ENCODE results near the gene UNC13B. TPM values are rescaled to one million over a fixed set of nuclear protein-coding genes. Genes with fewer than 3 reads are reported as not detected.

The UNC13B gene
- total RNA-seq, 1 experiment from 2014 or later = 19.7 TPM

GRCh38 chr9:35193762-35194161 is 32.0 kb downstream of the UNC13B start:
- Mint-ChIP-seq H3K27ac (ENCODE audit: unreplicated experiment) (no peak overlapping the region), H3K36me3 (ENCODE audit: insufficient read depth, unreplicated experiment) (no peaks in the 10 kb centered on the region)

DNA sequence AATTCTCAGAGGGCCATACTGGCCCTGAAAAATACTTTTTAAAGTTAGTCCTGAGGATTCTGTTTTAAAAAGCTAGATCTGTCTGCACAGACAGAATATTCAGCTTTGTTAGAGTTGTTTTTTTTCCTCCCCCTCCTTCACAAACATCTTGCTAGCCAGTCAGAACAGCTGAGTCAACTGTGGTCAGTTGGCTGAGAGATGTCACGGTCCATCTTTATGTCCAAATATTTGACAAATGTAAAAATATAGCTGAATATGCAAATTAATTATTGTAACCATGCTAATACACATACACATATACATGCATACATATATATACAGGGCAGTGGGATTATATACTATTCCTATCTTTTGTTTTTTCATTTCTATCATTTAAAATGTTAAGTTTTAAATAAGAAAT is 33.9 kb downstream of the UNC13B start:
- Mint-ChIP-seq H3K27me3 (ENCODE audit: insufficient read depth, unreplicated experiment) (no peaks in the 10 kb centered on the region), H3K27ac (ENCODE audit: unreplicated experiment) (no peak overlapping the region), H3K36me3 (ENCODE audit: insufficient read depth, unreplicated experiment) (no peaks in the 10 kb centered on the region), H3K4me1 (ENCODE audit: low read depth, unreplicated experiment) (no peaks in the 10 kb centered on the region), H3K4me3 (ENCODE audit: unreplicated experiment) (no peak overlapping the region), H3K9me3 (ENCODE audit: unreplicated experiment) (peaks cover 38% of the 10 kb centered on the region)
- H3K36me3 ChIP-seq (ENCODE audit: control insufficient read depth, insufficient read depth, low read length) = no peaks in the 10 kb centered on the region
- intact Hi-C loops (cut with micrococcal nuclease; ENCODE audit: unreplicated experiment) = no loop called here
- no peaks in the 10 kb centered on the region for H3K27me3 ChIP-seq (replicated peaks; ENCODE audit: control insufficient read depth, insufficient read depth, low read length)
- CTCF ChIA-PET = no interaction called here
- TF ChIP-seq, protein P1, sequence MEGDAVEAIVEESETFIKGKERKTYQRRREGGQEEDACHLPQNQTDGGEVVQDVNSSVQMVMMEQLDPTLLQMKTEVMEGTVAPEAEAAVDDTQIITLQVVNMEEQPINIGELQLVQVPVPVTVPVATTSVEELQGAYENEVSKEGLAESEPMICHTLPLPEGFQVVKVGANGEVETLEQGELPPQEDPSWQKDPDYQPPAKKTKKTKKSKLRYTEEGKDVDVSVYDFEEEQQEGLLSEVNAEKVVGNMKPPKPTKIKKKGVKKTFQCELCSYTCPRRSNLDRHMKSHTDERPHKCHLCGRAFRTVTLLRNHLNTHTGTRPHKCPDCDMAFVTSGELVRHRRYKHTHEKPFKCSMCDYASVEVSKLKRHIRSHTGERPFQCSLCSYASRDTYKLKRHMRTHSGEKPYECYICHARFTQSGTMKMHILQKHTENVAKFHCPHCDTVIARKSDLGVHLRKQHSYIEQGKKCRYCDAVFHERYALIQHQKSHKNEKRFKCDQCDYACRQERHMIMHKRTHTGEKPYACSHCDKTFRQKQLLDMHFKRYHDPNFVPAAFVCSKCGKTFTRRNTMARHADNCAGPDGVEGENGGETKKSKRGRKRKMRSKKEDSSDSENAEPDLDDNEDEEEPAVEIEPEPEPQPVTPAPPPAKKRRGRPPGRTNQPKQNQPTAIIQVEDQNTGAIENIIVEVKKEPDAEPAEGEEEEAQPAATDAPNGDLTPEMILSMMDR (IDR thresholded peaks at IDR 0.05; ENCODE audit: insufficient read depth in 1 of 2, low read depth in 1 of 2, low read length in 1 of 2, severe bottlenecking in 1 of 2, unreplicated experiment in 1 of 2) = no peak
- H3K9me3 ChIP-seq = peaks cover 33% of the 10 kb centered on the region
- H3K4me3 ChIP-seq (ENCODE audit: low read depth, low read length) = no peak overlapping the region
- no peak for DNase-seq
- BruUV-seq (replicated peaks) = no TSS peak
- H3K4me1 ChIP-seq = no peaks in the 10 kb centered on the region
- POLR2A ChIA-PET = no interaction called here

More at GRCh38 chr9:35193762-35194161, 32.0 kb downstream of the UNC13B start:
- peaks cover 33% of the 10 kb centered on the region for H3K9me3 ChIP-seq
- POLR2A ChIA-PET = no interaction called here
- H3K36me3 ChIP-seq (ENCODE audit: control insufficient read depth, insufficient read depth, low read length) = no peaks in the 10 kb centered on the region
- intact Hi-C loops (cut with micrococcal nuclease; ENCODE audit: unreplicated experiment) = no loop called here
- Mint-ChIP-seq H3K27me3 (ENCODE audit: insufficient read depth, unreplicated experiment) (no peaks in the 10 kb centered on the region), H3K4me3 (ENCODE audit: unreplicated experiment) (no peak overlapping the region), H3K9me3 (ENCODE audit: unreplicated experiment) (peaks cover 38% of the 10 kb centered on the region), H3K4me1 (ENCODE audit: low read depth, unreplicated experiment) (no peaks in the 10 kb centered on the region)
- H3K4me1 ChIP-seq = no peaks in the 10 kb centered on the region
- H3K4me3 ChIP-seq (ENCODE audit: low read depth, low read length) = no peak overlapping the region
- CTCF ChIA-PET = no interaction called here
- no peak for DNase-seq
- TF ChIP-seq, protein P1 (IDR thresholded peaks at IDR 0.05; ENCODE audit: insufficient read depth in 1 of 2, low read depth in 1 of 2, low read length in 1 of 2, severe bottlenecking in 1 of 2, unreplicated experiment in 1 of 2) = no peak
- BruUV-seq (replicated peaks) = no TSS peak
- no peaks in the 10 kb centered on the region for H3K27me3 ChIP-seq (replicated peaks; ENCODE audit: control insufficient read depth, insufficient read depth, low read length)

- H3K9me3 ChIP-seq = peaks cover 15% of the 10 kb centered on the region
- intact Hi-C loops (cut with micrococcal nuclease; ENCODE audit: unreplicated experiment) = no loop called here
- Mint-ChIP-seq H3K27me3 (ENCODE audit: insufficient read depth, unreplicated experiment) (no peaks in the 10 kb centered on the region), H3K36me3 (ENCODE audit: insufficient read depth, unreplicated experiment) (no peaks in the 10 kb centered on the region), H3K9me3 (ENCODE audit: unreplicated experiment) (peaks cover 41% of the 10 kb centered on the region), H3K4me1 (ENCODE audit: low read depth, unreplicated experiment) (no peaks in the 10 kb centered on the region), H3K4me3 (ENCODE audit: unreplicated experiment) (no peak overlapping the region), H3K27ac (ENCODE audit: unreplicated experiment) (no peak overlapping the region)
- no peak for DNase-seq
- no peaks in the 10 kb centered on the region for H3K27me3 ChIP-seq (replicated peaks; ENCODE audit: control insufficient read depth, insufficient read depth, low read length)
- no peaks in the 10 kb centered on the region for H3K4me1 ChIP-seq
- no TSS peak for BruUV-seq (replicated peaks)
- POLR2A ChIA-PET = no interaction called here
- CTCF ChIA-PET = no interaction called here
- no peaks in the 10 kb centered on the region for H3K36me3 ChIP-seq (ENCODE audit: control insufficient read depth, insufficient read depth, low read length)
- no peak overlapping the region for H3K4me3 ChIP-seq (ENCODE audit: low read depth, low read length)
- TF ChIP-seq, protein P1 (IDR thresholded peaks at IDR 0.05; ENCODE audit: insufficient read depth in 1 of 2, low read depth in 1 of 2, low read length in 1 of 2, severe bottlenecking in 1 of 2, unreplicated experiment in 1 of 2) = no peak
Measured at GRCh38 chr9:35198191-35198590, 36.4 kb downstream of the UNC13B start.

Measured in Caco-2 (cell line).